NT2/D1 (cell line): ENCODE measurements around the gene ATXN1.

Experiments used
- DNase-seq: peaks from one replicate; pipeline ENCODE4 v3.0.0-alpha.2; 2011; ENCODE audit warnings: low read depth, low spot score
- H3K27me3 ChIP-seq: 2 replicates; pipeline ENCODE4 v1.6.0; 2011; ENCODE audit warnings: mild to moderate bottlenecking; ENCODE audit not compliant: insufficient read length, insufficient read depth
- H3K36me3 ChIP-seq: 2 replicates; pipeline ENCODE4 v1.6.1; 2011; ENCODE audit warnings: mild to moderate bottlenecking, low read length, mixed read lengths; ENCODE audit not compliant: insufficient read depth, insufficient read length
- H3K4me1 ChIP-seq: 2 replicates; pipeline ENCODE4 v1.5.1; 2011; ENCODE audit not compliant: insufficient read depth, insufficient read length
- H3K4me3 ChIP-seq: 2 replicates; pipeline ENCODE4 v1.5.1; 2011; ENCODE audit warnings: low read depth; ENCODE audit not compliant: insufficient read length
- H3K9ac ChIP-seq: 2 replicates; pipeline ENCODE4 v1.6.0; 2011; ENCODE audit warnings: low read depth; ENCODE audit not compliant: insufficient read length
- H3K9me3 ChIP-seq: 2 replicates; pipeline ENCODE4 v1.5.1; 2011; ENCODE audit warnings: mild to moderate bottlenecking, low read length; ENCODE audit not compliant: insufficient read depth
- SUZ12 ChIP-seq: IDR thresholded peaks from 2 replicates; pipeline ENCODE4 v1.6.1; 2011; ENCODE audit not compliant: insufficient read length, insufficient read depth; ENCODE audit errors: extremely low read depth
- YY1 ChIP-seq: IDR thresholded peaks from 2 replicates; pipeline ENCODE4 v1.6.1; 2011; ENCODE audit not compliant: insufficient read length, insufficient read depth
- ZNF274 ChIP-seq: IDR thresholded peaks from 2 replicates; pipeline ENCODE4 v1.6.1; 2011; ENCODE audit warnings: mild to moderate bottlenecking, low read depth, low read length

The ATXN1 gene

DNA sequence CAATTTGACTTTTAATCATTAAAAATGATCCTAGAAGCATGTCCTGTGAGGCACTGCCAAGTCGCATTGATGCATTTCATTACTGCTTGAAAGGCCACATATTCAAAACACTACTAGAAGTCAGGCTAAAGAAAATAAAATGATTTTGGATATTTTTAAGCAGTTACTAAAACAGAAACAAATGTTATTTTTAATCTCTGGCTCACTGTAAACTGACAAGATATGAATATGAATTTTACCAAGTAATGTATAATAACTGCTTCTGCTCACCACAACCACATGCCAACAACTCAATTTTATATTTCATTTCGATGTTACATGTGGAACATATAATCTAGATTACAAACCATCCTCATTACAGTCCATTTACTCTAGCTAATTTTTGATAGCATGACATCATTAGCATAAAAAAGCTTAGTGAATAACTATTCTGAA is 90.6 kb downstream of the ATXN1 start:
- no peaks in the 10 kb centered on the region for H3K4me1 ChIP-seq
- H3K36me3 ChIP-seq: no peaks in the 10 kb centered on the region
- TF ChIP-seq SUZ12 (no peak), YY1 (no peak), ZNF274 (no peak)
- H3K9me3 ChIP-seq: no peaks in the 10 kb centered on the region
- no peak overlapping the region for H3K4me3 ChIP-seq
- H3K9ac ChIP-seq: no peak overlapping the region
- DNase-seq: no peak
- no peaks in the 10 kb centered on the region for H3K27me3 ChIP-seq

- Histone ChIP-seq H3K27me3 (no peaks in the 10 kb centered on the region), H3K9me3 (no peaks in the 10 kb centered on the region), H3K4me1 (no peaks in the 10 kb centered on the region), H3K36me3 (no peaks in the 10 kb centered on the region), H3K4me3 (no peak overlapping the region), H3K9ac (no peak overlapping the region)
- TF ChIP-seq YY1: no peak
- TF ChIP-seq SUZ12: no peak
- no peak for TF ChIP-seq ZNF274
- DNase-seq: no peak
These were observed 91.1 kb downstream of the ATXN1 start for GRCh38 chr6:16670183-16670582.

DNA sequence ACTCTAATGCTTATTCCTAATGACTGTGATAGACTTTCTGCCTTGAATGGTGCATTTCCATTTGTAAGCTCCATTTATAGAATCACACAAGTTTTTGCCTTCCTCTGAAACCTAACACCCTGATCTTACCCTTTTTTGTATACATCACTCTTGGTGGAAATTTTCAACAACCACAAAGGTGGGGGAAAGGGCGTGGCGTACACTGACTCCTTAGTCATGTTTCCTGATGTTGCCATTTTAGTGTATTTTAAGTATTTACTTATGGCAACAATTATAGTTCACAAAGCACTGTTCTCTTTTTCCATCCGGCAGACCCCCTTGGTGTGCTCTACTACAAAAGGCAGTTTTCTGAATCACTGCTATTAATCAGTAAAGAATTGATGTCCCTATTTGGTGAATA is 92.0 kb downstream of the ATXN1 start:
- no peaks in the 10 kb centered on the region for H3K9me3 ChIP-seq
- no peak overlapping the region for H3K9ac ChIP-seq
- H3K4me3 ChIP-seq: no peak overlapping the region
- DNase-seq: no peak
- TF ChIP-seq YY1: no peak
- no peak for TF ChIP-seq ZNF274
- TF ChIP-seq SUZ12: no peak
- no peaks in the 10 kb centered on the region for H3K36me3 ChIP-seq
- no peaks in the 10 kb centered on the region for H3K4me1 ChIP-seq
- H3K27me3 ChIP-seq: no peaks in the 10 kb centered on the region

GRCh38 chr6:16667509-16667908 is 93.8 kb downstream of the ATXN1 start:
- H3K9me3 ChIP-seq: no peaks in the 10 kb centered on the region
- H3K4me1 ChIP-seq: no peaks in the 10 kb centered on the region
- no peak overlapping the region for H3K9ac ChIP-seq
- DNase-seq: no peak
- no peak overlapping the region for H3K4me3 ChIP-seq
- no peaks in the 10 kb centered on the region for H3K27me3 ChIP-seq
- no peak for TF ChIP-seq ZNF274
- TF ChIP-seq YY1: no peak
- TF ChIP-seq SUZ12: no peak
- no peaks in the 10 kb centered on the region for H3K36me3 ChIP-seq

DNA sequence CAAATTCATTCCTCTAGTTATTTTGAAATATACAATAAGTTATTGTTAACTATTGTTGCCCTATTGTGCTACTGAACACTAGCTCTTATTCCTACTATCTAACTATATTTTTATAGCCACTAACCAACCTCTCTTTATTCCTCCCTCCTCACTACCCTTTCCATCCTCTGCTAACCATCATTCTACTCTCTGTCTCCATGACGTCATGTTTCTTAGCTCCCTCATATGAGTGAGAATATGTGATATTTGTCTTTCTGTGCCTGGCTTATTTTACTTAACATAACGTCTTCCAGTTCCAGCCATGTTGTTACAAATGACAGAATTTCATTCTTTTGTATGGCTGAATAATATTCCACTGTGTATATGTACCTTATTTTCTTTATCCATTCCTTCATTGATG is 95.3 kb downstream of the ATXN1 start:
- H3K27me3 ChIP-seq: no peaks in the 10 kb centered on the region
- H3K4me3 ChIP-seq: no peak overlapping the region
- no peak for DNase-seq
- H3K9ac ChIP-seq: no peak overlapping the region
- H3K4me1 ChIP-seq: no peaks in the 10 kb centered on the region
- H3K9me3 ChIP-seq: peaks cover 11% of the 10 kb centered on the region
- TF ChIP-seq SUZ12: no peak
- TF ChIP-seq ZNF274: no peak
- TF ChIP-seq YY1: no peak
- no peaks in the 10 kb centered on the region for H3K36me3 ChIP-seq

- no peak overlapping the region for H3K9ac ChIP-seq
- H3K9me3 ChIP-seq: peaks cover 11% of the 10 kb centered on the region
- no peak for TF ChIP-seq SUZ12
- TF ChIP-seq ZNF274: no peak
- TF ChIP-seq YY1: no peak
- no peaks in the 10 kb centered on the region for H3K4me1 ChIP-seq
- no peaks in the 10 kb centered on the region for H3K27me3 ChIP-seq
- no peak for DNase-seq
- H3K36me3 ChIP-seq: no peaks in the 10 kb centered on the region
- no peak overlapping the region for H3K4me3 ChIP-seq
These were observed 96.1 kb downstream of the ATXN1 start for GRCh38 chr6:16665182-16665581.

DNA sequence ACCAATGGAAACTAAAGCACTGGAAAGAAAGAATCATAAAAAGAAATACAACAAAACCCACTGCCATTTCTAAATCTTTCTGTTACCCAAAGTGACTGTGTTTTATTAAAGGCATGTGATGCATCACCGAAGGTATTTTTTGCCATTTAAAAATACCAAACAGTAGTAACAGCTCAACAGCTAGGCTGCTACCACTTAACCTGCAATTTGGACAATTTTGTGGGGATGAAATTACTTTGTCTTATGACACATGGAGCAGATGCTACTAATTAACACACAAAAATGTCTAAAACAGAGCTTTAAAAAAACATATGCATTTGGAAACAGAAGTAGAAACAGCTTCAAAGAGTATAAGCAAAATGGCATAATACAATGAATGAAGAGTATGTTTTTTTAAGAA is 97.4 kb downstream of the ATXN1 start:
- Histone ChIP-seq H3K36me3 (no peaks in the 10 kb centered on the region), H3K4me3 (no peak overlapping the region), H3K4me1 (no peaks in the 10 kb centered on the region), H3K9ac (no peak overlapping the region), H3K9me3 (peaks cover 11% of the 10 kb centered on the region), H3K27me3 (no peaks in the 10 kb centered on the region)
- no peak for TF ChIP-seq SUZ12
- TF ChIP-seq ZNF274: no peak
- no peak for DNase-seq

DNA sequence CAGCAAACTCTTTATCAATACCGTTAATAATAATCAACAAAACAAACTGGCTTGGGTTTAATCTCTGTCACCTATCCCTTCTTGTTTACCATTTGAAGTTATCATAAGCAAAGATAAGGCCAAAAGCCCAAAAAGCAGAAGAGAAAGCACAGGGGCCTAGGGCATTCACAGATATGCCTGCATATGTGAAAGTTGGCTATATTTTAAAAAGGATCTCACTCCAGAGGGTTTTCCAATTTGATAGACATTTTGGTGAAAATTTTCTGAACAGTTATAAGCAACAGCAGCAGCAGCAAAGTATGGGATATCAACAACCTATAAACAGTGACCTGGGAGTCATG is 101.1 kb downstream of the ATXN1 start:
- DNase-seq: no peak
- Histone ChIP-seq H3K4me3 (no peak overlapping the region), H3K27me3 (no peaks in the 10 kb centered on the region), H3K4me1 (no peaks in the 10 kb centered on the region), H3K9me3 (peaks cover 11% of the 10 kb centered on the region), H3K36me3 (peaks cover 3% of the 10 kb centered on the region), H3K9ac (no peak overlapping the region)
- TF ChIP-seq YY1 (no peak), SUZ12 (no peak), ZNF274 (no peak)
